ENCODE data around the gene THAP2. TPM values are rescaled to one million over a fixed set of nuclear protein-coding genes. Genes with fewer than 3 reads are reported as not detected.
"Not testable (repeated sequence)": the region's sequence is repeated elsewhere in the genome, so short reads cannot be mapped to it uniquely, and the experiment has no call there.

THAP2 gene
- total and polyA plus RNA-seq, 7 experiments from 2014 or later = 4.9 to 21.7 (median 14.0) TPM

DNA sequence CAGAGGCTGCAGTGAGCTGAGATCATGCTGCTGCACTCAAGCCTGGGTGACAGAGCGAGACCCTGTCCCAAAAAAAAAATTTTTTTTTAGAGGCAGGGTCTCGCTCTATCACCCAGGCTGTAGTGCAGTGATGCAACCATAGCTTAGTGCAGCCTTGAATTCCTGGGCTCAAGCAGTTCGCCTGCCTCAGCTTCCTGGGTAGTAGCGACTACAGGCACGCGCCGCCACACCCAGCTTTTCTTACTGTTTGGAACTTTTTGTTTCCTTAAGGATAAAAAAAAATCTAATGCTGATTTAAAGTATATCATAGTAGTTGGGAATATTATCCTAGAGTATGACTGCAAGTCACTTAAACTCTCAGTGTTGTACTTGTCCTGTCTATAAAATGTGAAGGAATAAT, 29.0 kb downstream of the THAP2 start:
- POLR2A ChIA-PET = no interaction called here
- intact Hi-C loops (cut with micrococcal nuclease) = no loop called here
- Histone ChIP-seq H3K36me3 (ENCODE audit: control insufficient read depth in 2 of 3, insufficient read depth in 3 of 3, low read length in 3 of 3) (peaks cover 0 to 10% (median 0%) of the 10 kb centered on the region in 3 experiments), H3K27me3 (ENCODE audit: control insufficient read depth in 2 of 2, insufficient read depth in 2 of 2, low read length in 2 of 2) (no peaks in the 10 kb centered on the region), H3K4me3 (ENCODE audit: low read length) (no peak overlapping the region), H3K9me3 (ENCODE audit: control insufficient read depth in 2 of 3, low read length in 3 of 3) (no peaks in the 10 kb centered on the region), H3K4me1 (ENCODE audit: control insufficient read depth in 2 of 2, insufficient read depth in 2 of 2, low read length in 2 of 2) (peaks cover 0 to 8% of the 10 kb centered on the region in 2 donors), H3K27ac (ENCODE audit: low read depth, low read length) (no peak overlapping the region)
- Mint-ChIP-seq H3K36me3 (peaks cover 3 to 20% (median 10%) of the 10 kb centered on the region in 5 donors), H3K27me3 (no peaks in the 10 kb centered on the region), H3K9me3 (no peaks in the 10 kb centered on the region), H3K27ac (no peak overlapping the region), H3K4me1 (peaks cover 9 to 40% (median 31%) of the 10 kb centered on the region in 7 donors), H3K4me3 (no peak overlapping the region)
- no peak for ATAC-seq
- CTCF ChIA-PET = no interaction called here
- DNase-seq = no peak

DNA sequence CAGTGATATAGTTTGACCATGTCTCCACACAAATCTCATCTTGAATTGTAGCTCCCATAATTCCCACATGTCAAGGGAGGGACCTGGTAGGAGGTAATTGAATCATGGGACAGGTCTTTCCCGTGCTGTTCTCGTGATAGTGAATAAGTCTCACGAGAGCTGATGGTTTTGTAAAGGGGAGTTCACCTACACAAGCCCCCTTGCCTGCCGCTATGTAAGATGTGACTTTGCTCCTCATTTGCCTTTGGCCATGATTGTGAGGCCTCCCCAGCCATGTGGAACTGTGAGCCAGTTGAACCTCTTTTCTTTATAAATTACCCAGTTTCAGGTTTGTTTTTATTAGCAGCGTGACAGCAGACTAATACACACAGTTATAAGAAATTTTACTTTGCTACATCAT, 29.6 kb downstream of the THAP2 start:
- H3K9me3 ChIP-seq (ENCODE audit: control insufficient read depth in 2 of 3, low read length in 3 of 3); H3K27me3 Mint-ChIP-seq; ATAC-seq; H3K4me3 ChIP-seq (ENCODE audit: low read length); H3K27ac ChIP-seq (ENCODE audit: low read depth, low read length); H3K27me3 ChIP-seq (ENCODE audit: control insufficient read depth in 2 of 2, insufficient read depth in 2 of 2, low read length in 2 of 2); intact Hi-C loops (cut with micrococcal nuclease); H3K4me3 Mint-ChIP-seq; H3K9me3 Mint-ChIP-seq; H3K4me1 ChIP-seq (ENCODE audit: control insufficient read depth in 2 of 2, insufficient read depth in 2 of 2, low read length in 2 of 2); H3K27ac Mint-ChIP-seq; CTCF ChIA-PET; DNase-seq; POLR2A ChIA-PET: not testable (repeated sequence)
- peaks cover 0 to 14% (median 0%) of the 10 kb centered on the region in 3 experiments for H3K36me3 ChIP-seq (ENCODE audit: control insufficient read depth in 2 of 3, insufficient read depth in 3 of 3, low read length in 3 of 3)
- Mint-ChIP-seq H3K36me3 (peaks cover 5 to 24% (median 13%) of the 10 kb centered on the region in 5 donors), H3K4me1 (peaks cover 7 to 35% (median 30%) of the 10 kb centered on the region in 7 donors)

DNA sequence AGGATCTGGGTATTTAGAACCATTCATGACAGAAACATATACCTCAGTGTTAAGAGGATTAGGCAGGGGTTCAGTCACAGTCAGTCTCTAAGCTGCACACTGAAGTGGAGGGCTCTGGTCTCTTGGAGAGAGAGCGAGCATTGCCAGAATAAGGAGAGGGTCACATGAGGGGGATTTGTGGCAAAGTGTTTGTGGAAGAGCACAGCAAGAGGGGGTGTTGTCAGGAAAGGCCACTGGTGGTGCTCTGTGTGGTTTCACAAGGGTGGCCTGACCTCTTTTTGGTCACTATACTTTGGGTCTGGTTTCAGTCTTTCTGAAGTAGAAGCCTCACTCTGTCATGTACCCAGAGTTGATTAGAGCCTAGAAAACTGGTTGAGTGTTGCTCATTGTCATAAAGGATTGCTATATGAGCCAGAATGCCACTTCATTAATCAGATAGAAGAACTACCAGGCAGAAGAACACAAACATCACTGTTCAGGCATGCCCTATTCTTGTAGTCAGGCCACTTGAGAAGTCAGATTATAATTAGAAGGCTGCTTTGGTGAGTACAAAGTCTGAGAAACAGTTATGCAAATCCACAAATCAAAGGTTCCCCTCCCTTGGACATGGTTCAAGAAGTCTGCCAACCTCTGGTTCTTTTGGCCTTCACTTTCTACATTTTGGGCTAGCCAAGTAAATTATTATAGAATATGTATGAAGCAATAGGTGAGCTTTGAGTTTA, 30.2 kb downstream of the THAP2 start:
- Mint-ChIP-seq H3K4me3 (no peak overlapping the region), H3K4me1 (peaks cover 7 to 30% (median 24%) of the 10 kb centered on the region in 7 donors), H3K27me3 (no peaks in the 10 kb centered on the region), H3K36me3 (peaks cover 5 to 30% (median 17%) of the 10 kb centered on the region in 5 donors), H3K27ac (peak overlapping the region in 2 of 9 donors; percentile 9 to 49), H3K9me3 (no peaks in the 10 kb centered on the region)
- ChIA-PET POLR2A (no interaction called here), CTCF (no interaction called here)
- Histone ChIP-seq H3K4me3 (ENCODE audit: low read length) (no peak overlapping the region), H3K36me3 (ENCODE audit: control insufficient read depth in 2 of 3, insufficient read depth in 3 of 3, low read length in 3 of 3) (peaks cover 0 to 18% (median 0%) of the 10 kb centered on the region in 3 experiments), H3K9me3 (ENCODE audit: control insufficient read depth in 2 of 3, low read length in 3 of 3) (no peaks in the 10 kb centered on the region), H3K27me3 (ENCODE audit: control insufficient read depth in 2 of 2, insufficient read depth in 2 of 2, low read length in 2 of 2) (no peaks in the 10 kb centered on the region), H3K27ac (ENCODE audit: low read depth, low read length) (no peak overlapping the region), H3K4me1 (ENCODE audit: control insufficient read depth in 2 of 2, insufficient read depth in 2 of 2, low read length in 2 of 2) (no peaks in the 10 kb centered on the region)
- ATAC-seq (no peak), DNase-seq (no peak)
- intact Hi-C loops (cut with micrococcal nuclease) = no loop called here

DNA sequence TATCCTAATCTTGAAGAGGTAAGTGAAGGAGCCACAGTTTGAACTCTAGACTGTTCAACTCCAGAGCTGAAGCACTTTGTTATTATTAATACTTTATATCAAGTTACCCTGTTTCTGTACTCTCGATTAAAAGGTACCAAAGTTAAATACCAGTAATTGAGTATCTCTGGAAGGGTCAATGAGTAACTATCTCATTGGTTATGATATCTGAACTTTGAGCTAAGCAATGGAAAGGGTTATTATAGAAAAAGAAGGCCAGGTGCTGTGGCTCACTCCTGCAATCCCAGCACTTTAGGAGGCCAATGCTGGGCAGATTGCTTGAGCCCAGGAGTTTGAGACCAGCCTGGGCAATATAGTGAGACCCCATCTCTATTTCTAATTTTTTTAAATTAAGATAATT, 31.7 kb downstream of the THAP2 start:
- no peak overlapping the region for H3K4me3 Mint-ChIP-seq
- Histone ChIP-seq H3K36me3 (ENCODE audit: control insufficient read depth in 2 of 3, insufficient read depth in 3 of 3, low read length in 3 of 3) (peaks cover 0 to 32% (median 0%) of the 10 kb centered on the region in 3 experiments), H3K27me3 (ENCODE audit: control insufficient read depth in 2 of 2, insufficient read depth in 2 of 2, low read length in 2 of 2) (no peaks in the 10 kb centered on the region), H3K9me3 (ENCODE audit: control insufficient read depth in 2 of 3, low read length in 3 of 3) (no peaks in the 10 kb centered on the region), H3K27ac (ENCODE audit: low read depth, low read length) (no peak overlapping the region), H3K4me3 (ENCODE audit: low read length) (no peak overlapping the region), H3K4me1 (ENCODE audit: control insufficient read depth in 2 of 2, insufficient read depth in 2 of 2, low read length in 2 of 2) (no peaks in the 10 kb centered on the region)
- intact Hi-C loops (cut with micrococcal nuclease) = no loop called here
- ChIA-PET CTCF (no interaction called here), POLR2A (interaction anchor here (0.7 to 1.5 kb wide), 2 partner anchors 10 to 31 kb away, joined by 3 read pairs; partner anchors contain the start of genes THAP2 and TMEM19)
- ATAC-seq (no peak), DNase-seq (no peak)
- H3K4me1 Mint-ChIP-seq = peaks cover 7 to 23% (median 17%) of the 10 kb centered on the region in 7 donors
- H3K27ac Mint-ChIP-seq = no peak overlapping the region
- H3K36me3 Mint-ChIP-seq = peaks cover 9 to 36% (median 25%) of the 10 kb centered on the region in 5 donors
- H3K9me3 Mint-ChIP-seq = no peaks in the 10 kb centered on the region
- H3K27me3 Mint-ChIP-seq = no peaks in the 10 kb centered on the region

DNA sequence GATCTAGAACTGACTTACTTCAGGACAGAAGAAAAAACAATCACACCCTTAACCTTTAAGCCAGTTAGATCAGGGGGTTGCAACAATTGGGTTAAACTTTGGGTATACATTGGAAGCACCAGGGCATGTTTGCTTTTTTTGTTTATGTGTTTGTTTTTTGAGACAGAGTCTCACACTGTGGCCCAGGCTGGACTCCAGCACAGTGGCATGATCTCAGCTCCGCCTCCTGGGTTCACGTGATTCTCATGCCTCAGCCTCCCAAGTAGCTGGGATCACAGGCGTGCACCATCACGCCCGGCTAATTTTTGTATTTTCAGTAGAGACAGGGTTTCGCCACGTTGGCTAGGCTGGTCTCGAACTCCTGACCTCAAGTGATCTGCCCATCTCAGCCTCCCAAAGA, 38.1 kb downstream of the THAP2 start:
- intact Hi-C loops (cut with micrococcal nuclease); H3K9me3 ChIP-seq (ENCODE audit: control insufficient read depth in 2 of 3, low read length in 3 of 3); H3K4me1 Mint-ChIP-seq; H3K4me3 ChIP-seq (ENCODE audit: low read length); H3K27me3 ChIP-seq (ENCODE audit: control insufficient read depth in 2 of 2, insufficient read depth in 2 of 2, low read length in 2 of 2); ATAC-seq; DNase-seq; H3K4me3 Mint-ChIP-seq; H3K27ac ChIP-seq (ENCODE audit: low read depth, low read length); H3K4me1 ChIP-seq (ENCODE audit: control insufficient read depth in 2 of 2, insufficient read depth in 2 of 2, low read length in 2 of 2); H3K27me3 Mint-ChIP-seq; H3K9me3 Mint-ChIP-seq; CTCF ChIA-PET: not testable (repeated sequence)
- POLR2A ChIA-PET = interaction anchor here (1.9 kb wide), 1 partner anchor 39 kb away, joined by 5 read pairs; the partner anchor contains the start of genes THAP2 and ZFC3H1
- H3K36me3 ChIP-seq (ENCODE audit: control insufficient read depth in 2 of 3, insufficient read depth in 3 of 3, low read length in 3 of 3) = peaks cover 0 to 42% (median 0%) of the 10 kb centered on the region in 3 experiments
- peaks cover 9 to 37% (median 21%) of the 10 kb centered on the region in 5 donors for H3K36me3 Mint-ChIP-seq
- H3K27ac Mint-ChIP-seq = peak overlapping the region in 2 of 9 donors; percentile 7 to 27

DNA sequence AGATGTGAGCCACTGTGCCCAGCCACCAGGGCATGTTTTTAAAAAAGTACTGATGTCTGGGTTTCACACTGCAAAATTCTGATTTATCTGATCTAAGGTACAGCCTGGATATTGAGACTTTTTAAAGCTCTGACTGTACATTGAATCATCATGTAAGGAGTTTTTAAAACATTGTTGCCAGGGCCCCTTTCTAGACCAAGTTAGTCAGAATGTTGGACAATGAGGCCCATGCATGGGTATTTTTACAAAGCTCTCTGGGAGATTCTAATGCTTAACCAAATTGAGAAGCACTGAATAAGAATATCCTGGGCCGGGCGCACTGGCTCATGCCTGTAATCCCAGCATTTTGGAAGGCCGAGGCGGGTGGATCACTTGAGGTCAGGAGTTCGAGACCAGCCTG, 38.5 kb downstream of the THAP2 start:
- Mint-ChIP-seq H3K4me3 (no peak overlapping the region), H3K36me3 (peaks cover 9 to 40% (median 22%) of the 10 kb centered on the region in 5 donors), H3K27me3 (no peaks in the 10 kb centered on the region), H3K9me3 (no peaks in the 10 kb centered on the region), H3K27ac (no peak overlapping the region), H3K4me1 (peaks cover 0 to 4% (median 2%) of the 10 kb centered on the region in 7 donors)
- ChIA-PET CTCF (no interaction called here), POLR2A (interaction anchor here (1.9 kb wide), 1 partner anchor 39 kb away, joined by 5 read pairs; the partner anchor contains the start of genes THAP2 and ZFC3H1)
- Histone ChIP-seq H3K4me1 (ENCODE audit: control insufficient read depth in 2 of 2, insufficient read depth in 2 of 2, low read length in 2 of 2) (no peaks in the 10 kb centered on the region), H3K27me3 (ENCODE audit: control insufficient read depth in 2 of 2, insufficient read depth in 2 of 2, low read length in 2 of 2) (no peaks in the 10 kb centered on the region), H3K4me3 (ENCODE audit: low read length) (no peak overlapping the region), H3K9me3 (ENCODE audit: control insufficient read depth in 2 of 3, low read length in 3 of 3) (no peaks in the 10 kb centered on the region), H3K27ac (ENCODE audit: low read depth, low read length) (no peak overlapping the region), H3K36me3 (ENCODE audit: control insufficient read depth in 2 of 3, insufficient read depth in 3 of 3, low read length in 3 of 3) (peaks cover 0 to 40% (median 0%) of the 10 kb centered on the region in 3 experiments)
- ATAC-seq (no peak), DNase-seq (no peak)
- intact Hi-C loops (cut with micrococcal nuclease) = no loop called here

Measured in naive thymus-derived CD4-positive, alpha-beta T cell (primary cell).